GM21825 (cell line): Measurements from ENCODE around the gene MAN2A1.
"Not testable (repeated sequence)": the region's sequence is repeated elsewhere in the genome, so short reads cannot be mapped to it uniquely, and the experiment has no call there.

Experiments used
- ATAC-seq: cut with Tn5 transposase; IDR thresholded peaks from one replicate; pipeline ENCODE4 v1.9.1; 2021; ENCODE audit warnings: mild to moderate bottlenecking, moderate library complexity; ENCODE audit not compliant: unreplicated experiment

MAN2A1 gene

DNA sequence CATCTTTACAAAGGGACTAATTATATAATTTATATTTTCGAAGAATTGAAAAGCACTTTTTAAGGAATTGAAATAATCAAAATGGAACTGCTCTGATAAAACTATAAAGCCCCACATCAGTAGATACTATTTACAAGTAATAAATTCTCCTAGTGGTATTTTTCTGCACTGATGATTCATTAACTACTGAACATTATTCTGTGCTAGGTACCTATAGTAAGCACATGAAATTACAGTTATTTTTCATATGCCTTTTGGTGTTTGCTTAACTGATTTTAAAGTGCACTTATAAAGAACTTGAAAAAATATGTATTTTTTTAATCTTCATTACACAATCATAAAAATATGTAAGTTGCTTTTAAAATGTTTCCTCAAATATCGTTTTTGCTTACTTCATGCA is 123.0 kb downstream of the MAN2A1 start:
- ATAC-seq, result no peak

- ATAC-seq, result no peak
Observed at GRCh38 chr5:109816732-109817131, 127.0 kb downstream of the MAN2A1 start.

DNA sequence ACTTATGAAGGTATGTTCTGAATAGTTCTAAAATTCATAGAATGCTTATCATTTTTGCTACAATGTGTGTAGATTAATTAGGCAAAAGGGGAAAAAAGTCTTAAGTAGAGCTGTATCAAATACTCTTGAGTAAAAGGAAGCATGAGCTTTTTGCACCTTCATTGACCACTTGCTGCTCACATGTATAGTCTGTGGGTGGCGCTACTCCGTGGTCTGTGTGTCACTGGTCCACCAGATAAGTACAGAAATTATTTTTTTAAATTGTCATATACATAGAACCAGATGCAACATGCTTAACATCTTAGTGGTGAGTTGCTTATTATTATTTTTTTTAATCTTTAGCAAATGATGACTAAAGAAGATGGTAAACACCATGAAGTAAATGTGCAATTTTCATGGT is 130.2 kb downstream of the MAN2A1 start:
- no peak for ATAC-seq

GRCh38 chr5:109823597-109823996 is 133.9 kb downstream of the MAN2A1 start:
- no peak for ATAC-seq

GRCh38 chr5:109825450-109825849 is 135.7 kb downstream of the MAN2A1 start:
- no peak for ATAC-seq

- no peak for ATAC-seq
Observed at GRCh38 chr5:109826426-109826825, 136.7 kb downstream of the MAN2A1 start.

- no peak for ATAC-seq
Observed at GRCh38 chr5:109829331-109829730, 139.6 kb downstream of the MAN2A1 start.

- ATAC-seq, result no peak
Observed at GRCh38 chr5:109830955-109831502, 141.3 kb downstream of the MAN2A1 start.

GRCh38 chr5:109832207-109833188 is 142.8 kb downstream of the MAN2A1 start:
- not testable (repeated sequence) for ATAC-seq

GRCh38 chr5:109833946-109834345 is 144.2 kb downstream of the MAN2A1 start:
- no peak for ATAC-seq

DNA sequence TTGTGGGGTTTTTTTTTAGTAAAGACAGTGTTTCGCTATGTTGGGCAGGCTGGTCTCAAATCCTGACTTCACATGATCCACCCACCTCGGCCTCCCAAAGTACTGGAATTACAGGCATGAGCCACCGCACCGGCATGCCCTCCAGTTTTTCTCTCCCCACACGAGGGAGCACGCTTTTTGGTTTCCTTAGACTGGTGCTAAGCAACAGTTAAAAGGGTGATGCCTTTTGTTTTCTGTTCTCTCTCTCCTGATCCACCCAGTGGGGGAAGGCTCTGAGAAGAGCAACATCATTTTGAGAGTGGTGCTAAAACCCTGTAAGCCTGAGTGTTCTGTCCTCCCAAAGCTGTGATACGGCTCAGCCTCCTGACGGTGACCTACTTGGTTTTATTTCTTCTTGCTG is 146.6 kb downstream of the MAN2A1 start:
- ATAC-seq, result no peak

GRCh38 chr5:109837231-109837861 is 147.6 kb downstream of the MAN2A1 start:
- no peak for ATAC-seq

DNA sequence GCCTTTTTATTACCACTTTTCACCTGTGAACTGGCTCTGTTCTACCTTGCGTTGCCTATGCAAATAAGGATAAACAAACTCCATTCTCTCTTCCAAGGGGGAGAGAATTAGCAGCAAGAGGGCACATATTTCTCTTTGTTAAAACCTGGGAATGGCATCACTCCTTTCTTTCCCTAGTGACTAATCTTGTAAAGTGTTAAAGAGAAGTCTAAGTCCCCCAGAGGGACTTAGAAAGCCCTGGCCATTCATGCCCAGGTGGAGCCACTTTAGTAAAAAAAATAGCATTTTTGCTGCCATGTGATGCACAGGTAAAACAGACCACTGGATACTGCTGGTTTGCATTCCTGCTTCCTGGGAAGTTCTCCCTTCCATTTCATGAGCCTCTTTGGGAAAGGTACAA is 148.4 kb downstream of the MAN2A1 start:
- ATAC-seq, result no peak

DNA sequence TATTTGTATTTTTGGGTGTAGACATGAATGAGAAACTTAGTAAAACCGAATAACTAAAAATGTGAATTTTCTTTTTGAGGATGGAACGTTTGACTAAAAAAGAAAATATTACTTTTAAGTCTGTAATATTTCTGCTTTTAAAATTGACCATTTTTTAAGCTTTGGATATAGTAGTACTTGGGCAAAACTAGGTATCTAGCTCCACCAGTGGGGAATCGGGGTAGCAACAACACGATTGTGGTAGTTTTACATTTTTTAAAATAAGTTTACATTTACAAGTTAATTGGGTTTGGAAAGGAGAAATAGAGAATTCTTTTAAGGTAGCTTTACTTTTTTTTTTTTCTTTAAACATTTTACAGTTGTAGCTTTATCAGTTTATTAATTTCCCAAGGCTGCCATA is 154.4 kb downstream of the MAN2A1 start:
- no peak for ATAC-seq

DNA sequence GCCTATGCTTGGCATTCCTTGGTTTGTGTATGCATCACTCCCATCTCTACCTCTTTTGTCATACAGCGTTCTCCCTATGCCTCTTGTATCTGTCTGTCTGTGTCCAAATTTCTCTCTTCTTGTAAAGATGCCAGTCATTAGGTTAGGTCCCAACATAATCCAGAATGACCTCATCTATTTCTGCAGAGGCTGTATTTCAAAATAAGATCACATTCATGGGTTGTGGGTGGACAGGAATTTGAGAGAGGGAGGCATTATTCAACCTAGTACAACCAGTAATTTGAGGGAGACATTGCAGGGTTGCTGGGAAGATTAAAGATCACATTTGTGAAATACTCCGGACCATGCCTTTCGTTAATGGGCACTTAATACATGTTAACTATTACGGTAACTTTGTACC is 155.0 kb downstream of the MAN2A1 start:
- ATAC-seq, result no peak

- no peak for ATAC-seq
Observed at GRCh38 chr5:109848130-109848529, 158.4 kb downstream of the MAN2A1 start.

- ATAC-seq, result no peak
Observed at GRCh38 chr5:109849478-109850088, 159.9 kb downstream of the MAN2A1 start.

DNA sequence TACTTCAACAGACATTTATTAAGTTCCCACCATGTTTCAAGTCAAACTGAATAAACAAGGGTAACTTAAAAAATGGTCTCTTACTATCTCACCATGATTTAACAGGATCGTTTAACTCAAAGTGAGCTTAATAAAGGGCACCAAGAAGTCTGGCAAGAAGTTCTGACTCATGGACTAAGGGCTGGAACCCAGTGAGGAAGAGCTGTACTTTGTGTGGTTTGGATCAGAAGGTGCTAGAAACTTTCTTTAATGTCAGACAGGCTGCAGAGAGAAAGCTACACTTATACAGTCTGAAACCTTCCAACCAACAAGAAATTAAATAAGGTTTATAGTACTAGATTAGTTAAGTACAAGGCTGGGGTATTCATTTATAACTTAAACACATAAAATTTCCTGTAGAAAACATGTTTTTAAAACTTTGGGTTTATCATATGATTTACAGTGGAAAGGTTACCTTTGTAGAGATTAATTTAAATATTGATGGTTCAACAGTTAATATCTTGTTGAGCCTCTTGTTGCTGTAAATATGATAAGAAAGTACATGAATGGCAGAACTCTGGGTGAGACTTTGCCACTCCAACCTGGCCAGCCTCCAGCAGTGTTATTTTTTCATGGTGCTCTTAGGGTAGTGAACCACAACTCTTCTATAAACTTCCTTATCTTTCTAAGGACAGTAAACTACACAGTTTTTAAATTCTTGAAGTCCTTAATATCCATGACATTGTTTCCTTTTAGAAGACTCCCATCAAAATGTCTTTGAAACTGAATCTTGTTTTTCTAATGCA is 162.8 kb downstream of the MAN2A1 start:
- ATAC-seq, result no peak

DNA sequence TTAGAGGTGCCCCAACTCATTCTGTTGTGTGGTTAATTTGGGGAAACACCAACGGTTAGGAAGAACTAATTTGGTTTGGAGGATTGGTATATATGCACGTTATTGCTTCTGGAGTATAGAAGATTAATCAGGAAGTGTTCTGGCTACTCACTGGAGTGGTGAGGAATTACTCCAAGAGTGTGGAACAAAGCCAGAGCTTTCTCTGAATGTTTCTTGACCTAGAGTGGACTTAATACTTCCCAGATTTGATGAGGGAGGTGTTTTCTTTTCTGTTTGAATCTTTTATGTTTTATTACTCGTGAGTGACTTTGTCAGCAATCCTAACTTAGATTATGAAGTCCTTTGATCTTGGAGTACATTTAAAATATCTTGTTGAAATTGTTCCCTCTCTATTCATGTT is 163.7 kb downstream of the MAN2A1 start:
- ATAC-seq, result no peak

- no peak for ATAC-seq
Observed at GRCh38 chr5:109855056-109855455, 165.3 kb downstream of the MAN2A1 start.
